IMR-90 (cell line): Measurements from ENCODE around the gene KIFBP. TPM values are rescaled to one million over a fixed set of nuclear protein-coding genes. Genes with fewer than 3 reads are reported as not detected.
"Not testable (repeated sequence)": the region's sequence is repeated elsewhere in the genome, so short reads cannot be mapped to it uniquely, and the experiment has no call there.

ENCODE experiments used
- ATAC-seq: fragments of 200-7000 bp; cut with Tn5 transposase; 2 replicates; pipeline ENCODE4 v1.9.1; 2020; ENCODE audit warnings: low read depth, mild to moderate bottlenecking, moderate library complexity
- BruUV-seq: library from RNA; stranded (reverse); fragments of 400-500 nt; replicated peaks from 2 replicates; lab custom pipeline; 2021; lab: Mats Ljungman, UMichigan
- CTCF ChIA-PET: fragments of 300-600 bp; formaldehyde crosslinking; extraction: SDS; loops from one replicate; lab custom pipeline; 2021; ENCODE audit warnings: antibody characterized with exemption; lab: Yijun Ruan, JAX
- POLR2A ChIA-PET: fragments of 300-600 bp; sonication (Branson Sonifier 250); formaldehyde crosslinking; loops from one replicate; lab custom pipeline; 2022; ENCODE audit warnings: antibody characterized with exemption; ENCODE audit not compliant: unreplicated experiment; lab: Charles Lee
- DNase-seq: peaks from one replicate; pipeline ENCODE4 v3.0.0; 2013
- H2AFZ ChIP-seq: replicated peaks from 2 replicates; pipeline ENCODE3; 2013; ENCODE audit warnings: low read length, mild to moderate bottlenecking; ENCODE audit not compliant: poor library complexity
- H2AK5ac ChIP-seq: 2 replicates; pipeline ENCODE4 v1.6.1; 2013; ENCODE audit warnings: low read depth, low read length, inconsistent platforms
- H2AK9ac ChIP-seq: replicated peaks from 2 replicates; pipeline ENCODE3; 2013; ENCODE audit warnings: mild to moderate bottlenecking, low read depth, low read length, moderate library complexity; ENCODE audit not compliant: poor library complexity
- H2BK120ac ChIP-seq: 2 replicates; pipeline ENCODE4 v1.6.1; 2013; ENCODE audit warnings: low read depth, low read length, inconsistent platforms
- H2BK15ac ChIP-seq: 3 replicates; pipeline ENCODE4 v1.6.1; 2013; ENCODE audit warnings: low read depth, low read length, inconsistent platforms
- H2BK20ac ChIP-seq: 2 replicates; pipeline ENCODE4 v1.6.1; 2013; ENCODE audit warnings: low read depth, mild to moderate bottlenecking, inconsistent platforms, low read length, moderate library complexity
- H2BK5ac ChIP-seq: 2 replicates; pipeline ENCODE4 v1.6.1; 2013; ENCODE audit warnings: mild to moderate bottlenecking, low read depth, low read length, inconsistent platforms; ENCODE audit not compliant: poor library complexity, severe bottlenecking
- H3K14ac ChIP-seq: replicated peaks from 2 replicates; pipeline ENCODE4 v1.6.1; 2013; ENCODE audit warnings: low read depth, low read length, inconsistent platforms
- H3K18ac ChIP-seq: 2 replicates; pipeline ENCODE4 v1.6.1; 2013; ENCODE audit warnings: low read depth, low read length, control low read depth
- H3K23ac ChIP-seq: 2 replicates; pipeline ENCODE4 v1.6.1; 2013; ENCODE audit warnings: low read depth, low read length, inconsistent platforms
- H3K27ac ChIP-seq: 2 replicates; pipeline ENCODE4 v1.5.1; 2013; ENCODE audit warnings: mild to moderate bottlenecking, control low read depth, low read length; ENCODE audit not compliant: insufficient read depth
- H3K27me3 ChIP-seq: 2 replicates; pipeline ENCODE4 v1.6.1; 2013; ENCODE audit warnings: low read length; ENCODE audit not compliant: control insufficient read depth, insufficient read depth
- H3K36me3 ChIP-seq: 2 replicates; pipeline ENCODE4 v1.6.1; 2013; ENCODE audit warnings: low read length, mixed read lengths; ENCODE audit not compliant: control insufficient read depth, insufficient read depth
- H3K4ac ChIP-seq: 2 replicates; pipeline ENCODE4 v1.6.1; 2013; ENCODE audit warnings: low read depth, low read length, inconsistent platforms
- H3K4me1 ChIP-seq: 2 replicates; pipeline ENCODE4 v1.6.1; 2013; ENCODE audit warnings: low read length, mixed read lengths; ENCODE audit not compliant: control insufficient read depth, insufficient read depth
- H3K4me2 ChIP-seq: 2 replicates; pipeline ENCODE4 v1.6.1; 2013; ENCODE audit warnings: low read depth, mild to moderate bottlenecking, control low read depth, low read length, moderate library complexity
- H3K4me3 ChIP-seq: 2 replicates; pipeline ENCODE4 v1.5.1; 2013; ENCODE audit warnings: low read depth, mild to moderate bottlenecking, control low read depth, low read length, moderate library complexity; ENCODE audit not compliant: insufficient read depth
- H3K56ac ChIP-seq: 2 replicates; pipeline ENCODE4 v1.6.1; 2013; ENCODE audit warnings: low read length, inconsistent platforms; ENCODE audit not compliant: insufficient read depth; ENCODE audit errors: extremely low read depth
- H3K79me1 ChIP-seq, 2 experiments: 2 replicates each; pipeline ENCODE4 v1.6.1; 2013; ENCODE audit warnings: low read length in 2 of 2, inconsistent platforms in 1 of 2, low read depth in 1 of 2
- H3K9ac ChIP-seq: 2 replicates; pipeline ENCODE4 v1.6.1; 2013; ENCODE audit warnings: low read depth, low read length, control low read depth
- H3K9me1 ChIP-seq: 2 replicates; pipeline ENCODE4 v1.6.1; 2013; ENCODE audit warnings: low read length, inconsistent platforms; ENCODE audit not compliant: insufficient read depth
- H3K9me3 ChIP-seq: 2 replicates; pipeline ENCODE4 v1.6.1; 2013; ENCODE audit warnings: low read length; ENCODE audit not compliant: control insufficient read depth, insufficient read depth
- H4K20me1 ChIP-seq: 2 replicates; pipeline ENCODE4 v1.6.1; 2013; ENCODE audit warnings: low read length, inconsistent platforms; ENCODE audit not compliant: insufficient read depth
- H4K5ac ChIP-seq: 2 replicates; pipeline ENCODE4 v1.6.1; 2013; ENCODE audit warnings: mild to moderate bottlenecking, low read depth, low read length, control low read depth
- H4K8ac ChIP-seq, 2 experiments: 2 replicates each; pipeline ENCODE4 v1.6.1; 2013; ENCODE audit warnings: low read depth in 2 of 2, low read length in 2 of 2, control low read depth in 1 of 2, inconsistent platforms in 1 of 2
- H4K91ac ChIP-seq: 2 replicates; pipeline ENCODE4 v1.6.1; 2013; ENCODE audit warnings: low read depth, low read length, inconsistent platforms; ENCODE audit not compliant: insufficient read depth
- MXI1 ChIP-seq: IDR thresholded peaks from 2 replicates; pipeline ENCODE4 v1.6.1; 2012; ENCODE audit warnings: low read depth, mild to moderate bottlenecking, low read length, moderate library complexity, borderline replicate concordance
- NFE2L2 ChIP-seq: fragments of 150-350 bp; IDR thresholded peaks from 2 replicates; pipeline ENCODE4 v1.6.1; 2016; ENCODE audit warnings: low read depth, mild to moderate bottlenecking, low read length
- POLR2A ChIP-seq: IDR thresholded peaks from 2 replicates; pipeline ENCODE4 v1.6.1; 2012; ENCODE audit warnings: mild to moderate bottlenecking, low read depth, low read length
- RAD21 ChIP-seq: IDR thresholded peaks from 2 replicates; pipeline ENCODE4 v1.6.1; 2012; ENCODE audit warnings: low read length, improper control_type of control experiment
- RFX5 ChIP-seq: IDR thresholded peaks from 2 replicates; pipeline ENCODE4 v1.8.0; 2012; ENCODE audit warnings: low read depth, mild to moderate bottlenecking, low read length, moderate library complexity
- whole genome bisulfite sequencing, 2 experiments: methylation state at CpG; one replicate each; pipeline versions ENCODE4 v1.1.5 to v1.1.7; 2013; ENCODE audit warnings: missing lambda C conversion rate in 2 of 2; ENCODE audit not compliant: insufficient read length in 1 of 2; ENCODE audit errors: extremely low coverage in 2 of 2; 5-methylcytosine and 5-hydroxymethylcytosine counted together
- dilution Hi-C: fragments of 300-500 bp; cut with HindIII; formaldehyde crosslinking; loops from one replicate; pipeline ENCODE4 v1.14.3; 2018; ENCODE audit warnings: low sequenced_read_pairs; ENCODE audit not compliant: unreplicated experiment
- in situ Hi-C: fragments of 300-500 bp; cut with MboI; formaldehyde crosslinking; loops from 3 replicates; pipeline ENCODE4 v1.14.3; 2019; ENCODE audit warnings: low sequenced_read_pairs, inconsistent platforms, mixed read lengths
- intact Hi-C: fragments of 100-400 bp; cut with micrococcal nuclease; formaldehyde crosslinking; loops from 2 replicates; pipeline ENCODE4 v1.10.0; 2022
- polyA plus RNA-seq, 3 experiments: library from polyadenylated mRNA; depleted of rRNA; stranded (reverse); fragments of >200 nt; gene quantifications; 2 replicates each; pipeline ENCODE4 v1.2.3, GENCODE V29; 2012; ENCODE audit warnings: low replicate concordance in 1 of 3
- total RNA-seq: library from RNA; depleted of rRNA; stranded (reverse); fragments of >200 nt; gene quantifications from 2 replicates; pipeline ENCODE4 v1.2.3, GENCODE V29; 2012

KIFBP gene
- total and polyA plus RNA-seq, 2 of the 4 experiments (the other 2 are of a cell fraction): 30.6 to 51.3 TPM

GRCh38 chr10:69037489-69037888 is 48.9 kb downstream of the KIFBP start:
- no peaks in the 10 kb centered on the region for H3K9me1 ChIP-seq
- no peaks in the 10 kb centered on the region for H3K4me1 ChIP-seq
- H3K23ac ChIP-seq: no peak overlapping the region
- no peaks in the 10 kb centered on the region for H4K20me1 ChIP-seq
- no peak overlapping the region for H2BK120ac ChIP-seq
- H3K18ac ChIP-seq: no peak overlapping the region
- H4K91ac ChIP-seq: no peak overlapping the region
- BruUV-seq: no TSS peak
- no peak overlapping the region for H3K4me2 ChIP-seq
- intact Hi-C loops: no loop called here
- no peak overlapping the region for H3K4me3 ChIP-seq
- ATAC-seq (no peak), DNase-seq (no peak)
- no peak overlapping the region for H2BK5ac ChIP-seq
- no peak overlapping the region for H3K56ac ChIP-seq
- H3K27me3 ChIP-seq: no peaks in the 10 kb centered on the region
- no peak overlapping the region for H2BK20ac ChIP-seq
- TF ChIP-seq RFX5 (no peak), NFE2L2 (no peak), POLR2A (no peak), RAD21 (no peak), MXI1 (no peak)
- no peak overlapping the region for H3K9ac ChIP-seq
- no peak overlapping the region for H2BK15ac ChIP-seq
- H4K5ac ChIP-seq: no peak overlapping the region
- H3K9me3 ChIP-seq: no peaks in the 10 kb centered on the region
- H3K14ac ChIP-seq: no peak overlapping the region
- no peaks in the 10 kb centered on the region for H3K36me3 ChIP-seq
- no peak overlapping the region for H3K27ac ChIP-seq
- in situ Hi-C loops: no loop called here
- WGBS, 2 experiments: no CpG with 5 or more reads among the region's 1 CpG
- no peak overlapping the region for H2AK5ac ChIP-seq
- ChIA-PET CTCF (no interaction called here), POLR2A (no interaction called here)
- H3K79me1 ChIP-seq: no peaks in the 10 kb centered on the region
- dilution Hi-C loops: no loop called here
- no peak overlapping the region for H2AFZ ChIP-seq
- H4K8ac ChIP-seq: no peak overlapping the region
- H3K4ac ChIP-seq: no peak overlapping the region
- H2AK9ac ChIP-seq: no peak overlapping the region

GRCh38 chr10:69040904-69041303 is 52.3 kb downstream of the KIFBP start:
- CTCF ChIA-PET, H3K4me2 ChIP-seq, H3K27me3 ChIP-seq, H3K4me1 ChIP-seq, BruUV-seq, POLR2A ChIA-PET, H2AFZ ChIP-seq, dilution Hi-C loops, H3K4ac ChIP-seq, H3K4me3 ChIP-seq, H3K9ac ChIP-seq, H4K8ac ChIP-seq, H2BK120ac ChIP-seq, H3K9me1 ChIP-seq, H2BK15ac ChIP-seq, H3K36me3 ChIP-seq, H3K27ac ChIP-seq, H3K9me3 ChIP-seq, H2BK5ac ChIP-seq, ATAC-seq, intact Hi-C loops, in situ Hi-C loops, H4K91ac ChIP-seq, H3K56ac ChIP-seq, H2AK9ac ChIP-seq, DNase-seq, H3K14ac ChIP-seq, H2AK5ac ChIP-seq, H2BK20ac ChIP-seq, H3K18ac ChIP-seq, H3K79me1 ChIP-seq, H4K20me1 ChIP-seq, H4K5ac ChIP-seq, H3K23ac ChIP-seq: not testable (repeated sequence)
- no CpG with 5 or more reads among the region's 5 CpGs for WGBS, 2 experiments
